ENCODE measurements around the gene CCNF.

CCNF gene

DNA sequence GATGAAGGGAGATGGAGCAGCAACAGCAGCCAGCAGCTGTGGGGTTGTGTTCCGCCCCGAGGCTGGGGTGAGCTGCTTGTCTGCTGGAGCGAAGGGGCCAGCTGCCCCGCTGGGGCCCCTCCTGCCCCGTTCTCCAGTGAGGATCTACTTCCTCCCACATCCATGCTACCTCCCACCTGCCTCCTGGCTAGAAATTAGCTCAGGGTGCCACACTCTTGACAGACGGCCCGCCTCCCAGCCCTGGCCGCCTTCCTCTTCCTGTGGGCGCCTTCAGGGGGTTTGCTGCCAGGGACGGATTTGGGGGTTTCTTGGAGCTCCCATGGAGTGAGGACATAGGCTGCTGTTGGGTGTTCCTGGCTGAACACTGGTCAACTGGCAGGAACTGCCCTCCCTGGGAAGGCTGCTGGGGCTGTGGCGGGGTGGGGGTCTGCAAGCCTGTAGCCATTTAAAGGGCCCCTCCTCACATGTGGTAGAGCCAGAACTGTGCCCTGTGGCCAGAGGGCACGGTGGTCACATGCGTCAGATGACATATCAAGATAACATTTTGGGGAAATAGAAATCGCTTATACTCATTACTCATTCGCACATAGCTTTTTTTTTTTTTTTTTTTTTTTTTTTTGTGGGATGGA is 58.8 kb downstream of the CCNF start:
- Histone ChIP-seq H2AFZ (ENCODE audit: low read length, unreplicated experiment) (no peak overlapping the region), H3K36me3 (ENCODE audit: insufficient read depth, low read length) (no peaks in the 10 kb centered on the region), H3K27ac (ENCODE audit: low read depth, low read length) (no peak overlapping the region), H3K4me1 (ENCODE audit: control insufficient read depth, insufficient read depth, low read length, unreplicated experiment) (peaks cover 2% of the 10 kb centered on the region), H3K27me3 (ENCODE audit: insufficient read depth, low read length) (no peaks in the 10 kb centered on the region), H3K4me3 (ENCODE audit: low read depth, low read length) (no peak overlapping the region), H3K79me2 (ENCODE audit: control insufficient read depth, insufficient read depth, low read length, unreplicated experiment) (peaks cover 10% of the 10 kb centered on the region)

DNA sequence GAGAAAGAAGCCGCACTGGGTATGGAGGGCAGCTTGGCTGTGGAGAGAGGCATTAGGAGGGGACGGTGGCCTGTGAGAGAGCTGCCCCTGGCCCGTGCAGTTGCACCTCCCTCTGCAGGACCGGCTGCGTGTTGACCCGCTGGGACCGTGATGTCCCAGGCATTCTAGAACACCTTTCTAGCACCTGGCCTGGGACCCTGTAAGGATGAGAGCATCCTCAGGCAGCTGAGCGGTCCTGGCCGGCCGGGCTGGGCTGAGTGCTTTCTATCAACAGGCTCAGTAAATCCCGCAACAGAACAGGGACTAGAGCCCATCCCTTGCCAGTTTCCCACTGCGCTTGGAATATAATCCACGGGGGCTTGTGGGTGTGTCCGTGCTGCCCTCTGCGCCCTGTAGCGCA is 60.3 kb downstream of the CCNF start:
- Histone ChIP-seq H3K79me2 (ENCODE audit: control insufficient read depth, insufficient read depth, low read length, unreplicated experiment) (peaks cover 4% of the 10 kb centered on the region), H2AFZ (ENCODE audit: low read length, unreplicated experiment) (no peak overlapping the region), H3K27ac (ENCODE audit: low read depth, low read length) (no peak overlapping the region), H3K4me1 (ENCODE audit: control insufficient read depth, insufficient read depth, low read length, unreplicated experiment) (no peaks in the 10 kb centered on the region), H3K4me3 (ENCODE audit: low read depth, low read length) (no peak overlapping the region), H3K27me3 (ENCODE audit: insufficient read depth, low read length) (no peaks in the 10 kb centered on the region), H3K36me3 (ENCODE audit: insufficient read depth, low read length) (no peaks in the 10 kb centered on the region)

GRCh38 chr16:2490190-2491105 is 61.2 kb downstream of the CCNF start:
- H3K36me3 ChIP-seq (ENCODE audit: insufficient read depth, low read length): no peaks in the 10 kb centered on the region
- H2AFZ ChIP-seq (ENCODE audit: low read length, unreplicated experiment): no peak overlapping the region
- H3K4me1 ChIP-seq (ENCODE audit: control insufficient read depth, insufficient read depth, low read length, unreplicated experiment): no peaks in the 10 kb centered on the region
- H3K27me3 ChIP-seq (ENCODE audit: insufficient read depth, low read length): no peaks in the 10 kb centered on the region
- H3K27ac ChIP-seq (ENCODE audit: low read depth, low read length): no peak overlapping the region
- H3K79me2 ChIP-seq (ENCODE audit: control insufficient read depth, insufficient read depth, low read length, unreplicated experiment): peaks cover 4% of the 10 kb centered on the region
- no peak overlapping the region for H3K4me3 ChIP-seq (ENCODE audit: low read depth, low read length)

GRCh38 chr16:2492292-2492691 is 63.0 kb downstream of the CCNF start:
- no peaks in the 10 kb centered on the region for H3K27me3 ChIP-seq (ENCODE audit: insufficient read depth, low read length)
- peaks cover 3% of the 10 kb centered on the region for H3K4me1 ChIP-seq (ENCODE audit: control insufficient read depth, insufficient read depth, low read length, unreplicated experiment)
- H3K36me3 ChIP-seq (ENCODE audit: insufficient read depth, low read length): 0 out of 2 replicates have a peak, but pooled peaks cover 4% of the 10 kb centered on the region
- H3K4me3 ChIP-seq (ENCODE audit: low read depth, low read length): no peak overlapping the region
- H2AFZ ChIP-seq (ENCODE audit: low read length, unreplicated experiment): no peak overlapping the region
- no peak overlapping the region for H3K27ac ChIP-seq (ENCODE audit: low read depth, low read length)
- H3K79me2 ChIP-seq (ENCODE audit: control insufficient read depth, insufficient read depth, low read length, unreplicated experiment): peaks cover 2% of the 10 kb centered on the region

DNA sequence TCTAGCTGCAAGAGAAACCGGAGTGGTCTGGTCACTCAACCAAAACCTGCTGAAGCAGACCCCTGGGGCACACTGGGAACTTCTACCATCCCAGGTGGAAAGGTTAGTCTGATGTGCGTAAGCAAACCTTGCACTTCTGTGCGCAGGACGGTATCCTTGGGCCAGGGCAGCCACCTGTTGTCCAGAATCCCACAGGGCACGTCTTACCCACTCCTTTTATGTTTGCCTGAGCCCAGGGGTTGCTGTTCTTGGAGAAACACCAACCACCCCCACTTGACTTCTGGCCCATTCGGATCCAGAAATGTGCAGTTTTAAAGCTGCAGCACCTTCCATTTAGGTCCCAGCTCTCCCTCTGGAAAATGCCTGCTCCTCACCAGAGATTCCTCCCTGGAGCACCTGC is 64.4 kb downstream of the CCNF start:
- Histone ChIP-seq H3K36me3 (ENCODE audit: insufficient read depth, low read length) (0 out of 2 replicates have a peak, but pooled peaks cover 4% of the 10 kb centered on the region), H3K4me1 (ENCODE audit: control insufficient read depth, insufficient read depth, low read length, unreplicated experiment) (peaks cover 6% of the 10 kb centered on the region), H3K4me3 (ENCODE audit: low read depth, low read length) (no peak overlapping the region), H3K27ac (ENCODE audit: low read depth, low read length) (no peak overlapping the region), H3K27me3 (ENCODE audit: insufficient read depth, low read length) (no peaks in the 10 kb centered on the region), H2AFZ (ENCODE audit: low read length, unreplicated experiment) (no peak overlapping the region), H3K79me2 (ENCODE audit: control insufficient read depth, insufficient read depth, low read length, unreplicated experiment) (no peaks in the 10 kb centered on the region)

DNA sequence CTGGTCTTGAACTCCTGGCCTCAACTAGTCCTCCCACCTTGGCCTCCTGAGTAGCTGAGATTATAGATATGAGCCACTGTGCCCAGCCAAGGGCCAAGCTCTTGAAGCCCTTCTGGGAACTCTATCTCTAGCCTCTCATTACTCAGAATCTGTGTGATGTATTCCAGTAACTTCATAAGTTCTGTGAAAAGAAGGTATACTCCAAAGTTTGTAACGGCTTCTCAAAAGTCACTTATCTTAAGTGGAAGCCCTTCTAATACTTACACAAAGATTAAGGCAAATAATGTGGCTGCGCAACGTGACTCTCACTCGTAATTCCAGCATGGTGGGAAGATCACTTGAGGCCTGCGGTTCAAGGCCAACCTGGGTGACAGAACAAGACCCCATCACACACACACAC is 65.4 kb downstream of the CCNF start:
- Histone ChIP-seq H3K36me3 (ENCODE audit: insufficient read depth, low read length) (0 out of 2 replicates have a peak, but pooled peaks cover 4% of the 10 kb centered on the region), H2AFZ (ENCODE audit: low read length, unreplicated experiment) (no peak overlapping the region), H3K4me1 (ENCODE audit: control insufficient read depth, insufficient read depth, low read length, unreplicated experiment) (peaks cover 6% of the 10 kb centered on the region), H3K4me3 (ENCODE audit: low read depth, low read length) (no peak overlapping the region), H3K27me3 (ENCODE audit: insufficient read depth, low read length) (no peaks in the 10 kb centered on the region), H3K79me2 (ENCODE audit: control insufficient read depth, insufficient read depth, low read length, unreplicated experiment) (no peaks in the 10 kb centered on the region), H3K27ac (ENCODE audit: low read depth, low read length) (no peak overlapping the region)

DNA sequence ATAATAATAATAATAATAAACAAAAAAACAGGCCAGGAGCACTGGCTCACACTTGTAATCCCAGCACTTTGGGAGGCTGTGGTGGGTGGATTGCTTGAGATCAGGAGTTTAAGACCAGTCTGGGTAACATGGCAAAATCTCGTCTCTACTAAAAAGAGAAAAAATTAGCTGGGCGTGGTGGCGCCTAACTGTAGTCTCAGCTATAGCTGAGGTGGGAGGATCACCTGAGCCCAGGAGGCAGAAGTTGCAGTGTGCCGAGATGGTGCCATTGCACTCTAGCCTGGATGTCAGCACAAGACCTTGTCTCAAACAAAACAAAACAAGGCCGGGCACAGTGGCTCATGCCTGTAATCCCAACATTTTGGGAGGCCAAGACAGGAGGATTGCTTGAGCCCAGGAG is 65.8 kb downstream of the CCNF start:
- no peaks in the 10 kb centered on the region for H3K79me2 ChIP-seq (ENCODE audit: control insufficient read depth, insufficient read depth, low read length, unreplicated experiment)
- no peak overlapping the region for H2AFZ ChIP-seq (ENCODE audit: low read length, unreplicated experiment)
- H3K27ac ChIP-seq (ENCODE audit: low read depth, low read length): no peak overlapping the region
- no peak overlapping the region for H3K4me3 ChIP-seq (ENCODE audit: low read depth, low read length)
- H3K4me1 ChIP-seq (ENCODE audit: control insufficient read depth, insufficient read depth, low read length, unreplicated experiment): peaks cover 6% of the 10 kb centered on the region
- no peaks in the 10 kb centered on the region for H3K27me3 ChIP-seq (ENCODE audit: insufficient read depth, low read length)
- 0 out of 2 replicates have a peak, but pooled peaks cover 4% of the 10 kb centered on the region for H3K36me3 ChIP-seq (ENCODE audit: insufficient read depth, low read length)

DNA sequence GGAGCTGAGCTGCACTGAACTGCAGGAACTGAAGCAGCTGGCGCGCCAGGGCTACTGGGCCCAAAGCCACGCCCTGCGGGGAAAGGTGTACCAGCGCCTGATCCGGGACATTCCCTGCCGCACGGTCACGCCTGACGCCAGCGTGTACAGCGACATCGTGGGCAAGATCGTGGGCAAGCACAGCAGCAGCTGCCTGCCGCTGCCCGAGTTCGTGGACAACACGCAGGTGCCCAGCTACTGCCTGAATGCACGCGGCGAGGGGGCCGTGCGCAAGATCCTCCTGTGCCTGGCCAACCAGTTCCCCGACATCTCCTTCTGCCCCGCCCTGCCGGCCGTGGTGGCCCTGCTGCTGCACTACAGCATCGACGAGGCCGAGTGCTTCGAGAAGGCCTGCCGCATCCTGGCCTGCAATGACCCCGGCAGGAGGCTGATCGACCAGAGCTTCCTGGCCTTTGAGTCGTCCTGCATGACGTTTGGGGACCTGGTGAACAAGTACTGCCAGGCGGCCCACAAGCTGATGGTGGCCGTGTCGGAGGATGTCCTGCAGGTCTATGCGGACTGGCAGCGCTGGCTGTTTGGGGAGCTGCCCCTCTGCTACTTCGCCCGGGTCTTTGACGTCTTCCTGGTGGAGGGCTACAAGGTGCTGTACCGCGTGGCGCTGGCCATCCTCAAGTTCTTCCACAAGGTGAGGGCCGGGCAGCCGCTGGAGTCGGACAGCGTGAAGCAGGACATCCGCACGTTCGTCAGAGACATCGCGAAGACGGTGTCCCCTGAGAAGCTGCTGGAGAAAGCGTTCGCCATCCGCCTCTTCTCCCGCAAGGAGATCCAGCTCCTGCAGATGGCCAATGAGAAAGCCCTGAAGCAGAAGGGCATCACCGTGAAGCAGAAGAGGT is 67.2 kb downstream of the CCNF start:
- no peak overlapping the region for H2AFZ ChIP-seq (ENCODE audit: low read length, unreplicated experiment)
- H3K4me3 ChIP-seq (ENCODE audit: low read depth, low read length): no peak overlapping the region
- no peak overlapping the region for H3K27ac ChIP-seq (ENCODE audit: low read depth, low read length)

GRCh38 chr16:2497116-2497630 is 67.9 kb downstream of the CCNF start:
- Histone ChIP-seq H3K79me2 (ENCODE audit: control insufficient read depth, insufficient read depth, low read length, unreplicated experiment) (no peaks in the 10 kb centered on the region), H3K27ac (ENCODE audit: low read depth, low read length) (no peak overlapping the region), H2AFZ (ENCODE audit: low read length, unreplicated experiment) (no peak overlapping the region), H3K4me3 (ENCODE audit: low read depth, low read length) (no peak overlapping the region), H3K4me1 (ENCODE audit: control insufficient read depth, insufficient read depth, low read length, unreplicated experiment) (peaks cover 6% of the 10 kb centered on the region), H3K36me3 (ENCODE audit: insufficient read depth, low read length) (0 out of 2 replicates have a peak, but pooled peaks cover 4% of the 10 kb centered on the region), H3K27me3 (ENCODE audit: insufficient read depth, low read length) (no peaks in the 10 kb centered on the region)

More for the DNA sequence above, 67.2 kb downstream of the CCNF start:
- Histone ChIP-seq H3K27me3 (ENCODE audit: insufficient read depth, low read length) (no peaks in the 10 kb centered on the region), H3K4me1 (ENCODE audit: control insufficient read depth, insufficient read depth, low read length, unreplicated experiment) (peaks cover 6% of the 10 kb centered on the region), H3K36me3 (ENCODE audit: insufficient read depth, low read length) (0 out of 2 replicates have a peak, but pooled peaks cover 4% of the 10 kb centered on the region), H3K79me2 (ENCODE audit: control insufficient read depth, insufficient read depth, low read length, unreplicated experiment) (no peaks in the 10 kb centered on the region)

Measured in ACC112 (cell line).